ENCODE results near the gene PTCH2. TPM values are rescaled to one million over a fixed set of nuclear protein-coding genes. Genes with fewer than 3 reads are reported as not detected.

The PTCH2 gene, protein sequence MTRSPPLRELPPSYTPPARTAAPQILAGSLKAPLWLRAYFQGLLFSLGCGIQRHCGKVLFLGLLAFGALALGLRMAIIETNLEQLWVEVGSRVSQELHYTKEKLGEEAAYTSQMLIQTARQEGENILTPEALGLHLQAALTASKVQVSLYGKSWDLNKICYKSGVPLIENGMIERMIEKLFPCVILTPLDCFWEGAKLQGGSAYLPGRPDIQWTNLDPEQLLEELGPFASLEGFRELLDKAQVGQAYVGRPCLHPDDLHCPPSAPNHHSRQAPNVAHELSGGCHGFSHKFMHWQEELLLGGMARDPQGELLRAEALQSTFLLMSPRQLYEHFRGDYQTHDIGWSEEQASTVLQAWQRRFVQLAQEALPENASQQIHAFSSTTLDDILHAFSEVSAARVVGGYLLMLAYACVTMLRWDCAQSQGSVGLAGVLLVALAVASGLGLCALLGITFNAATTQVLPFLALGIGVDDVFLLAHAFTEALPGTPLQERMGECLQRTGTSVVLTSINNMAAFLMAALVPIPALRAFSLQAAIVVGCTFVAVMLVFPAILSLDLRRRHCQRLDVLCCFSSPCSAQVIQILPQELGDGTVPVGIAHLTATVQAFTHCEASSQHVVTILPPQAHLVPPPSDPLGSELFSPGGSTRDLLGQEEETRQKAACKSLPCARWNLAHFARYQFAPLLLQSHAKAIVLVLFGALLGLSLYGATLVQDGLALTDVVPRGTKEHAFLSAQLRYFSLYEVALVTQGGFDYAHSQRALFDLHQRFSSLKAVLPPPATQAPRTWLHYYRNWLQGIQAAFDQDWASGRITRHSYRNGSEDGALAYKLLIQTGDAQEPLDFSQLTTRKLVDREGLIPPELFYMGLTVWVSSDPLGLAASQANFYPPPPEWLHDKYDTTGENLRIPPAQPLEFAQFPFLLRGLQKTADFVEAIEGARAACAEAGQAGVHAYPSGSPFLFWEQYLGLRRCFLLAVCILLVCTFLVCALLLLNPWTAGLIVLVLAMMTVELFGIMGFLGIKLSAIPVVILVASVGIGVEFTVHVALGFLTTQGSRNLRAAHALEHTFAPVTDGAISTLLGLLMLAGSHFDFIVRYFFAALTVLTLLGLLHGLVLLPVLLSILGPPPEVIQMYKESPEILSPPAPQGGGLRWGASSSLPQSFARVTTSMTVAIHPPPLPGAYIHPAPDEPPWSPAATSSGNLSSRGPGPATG
- total RNA-seq: under 1 TPM; 0.22 to 0.24 TPM

GRCh38 chr1:44842862-44843655 is at the start of gene PTCH2:
PTCH2 (minus strand) TSS chr1:44843253; CDS start chr1:44842932, 321 bp downstream.
- Histone ChIP-seq H3K9me3 (no peaks in the 10 kb centered on the region), H3K27me3 (no peaks in the 10 kb centered on the region), H3K36me3 (no peaks in the 10 kb centered on the region), H3K4me3 (peak within 1 kb of the TSS; percentile 34 to 60), H3K4me1 (peaks cover 0 to 13% of the 10 kb centered on the region in 2 donors), H3K27ac (peak within 1 kb of the TSS; percentile 7 to 59)
- TF ChIP-seq CTCF (IDR thresholded peaks at IDR 0.05): no peak
- DNase-seq (ENCODE audit: low spot score): no peak

GRCh38 chr1:44890007-44890406 is 47.0 kb upstream of the PTCH2 start:
- H3K27me3 ChIP-seq: no peaks in the 10 kb centered on the region
- H3K4me1 ChIP-seq: peaks cover 0 to 1% of the 10 kb centered on the region in 2 donors
- no peak for TF ChIP-seq CTCF (IDR thresholded peaks at IDR 0.05)
- no peak overlapping the region for H3K27ac ChIP-seq
- no peak for DNase-seq (ENCODE audit: low spot score)
- H3K36me3 ChIP-seq: no peaks in the 10 kb centered on the region
- H3K4me3 ChIP-seq: no peak overlapping the region
- peaks cover 0 to 11% of the 10 kb centered on the region in 2 donors for H3K9me3 ChIP-seq

- Histone ChIP-seq H3K4me1 (peaks cover 0 to 8% of the 10 kb centered on the region in 2 donors), H3K9me3 (peaks cover 0 to 9% of the 10 kb centered on the region in 2 donors), H3K27me3 (no peaks in the 10 kb centered on the region), H3K36me3 (peaks cover under 1% of the 10 kb centered on the region), H3K27ac (no peak overlapping the region), H3K4me3 (no peak overlapping the region)
- no peak for TF ChIP-seq CTCF (IDR thresholded peaks at IDR 0.05)
- DNase-seq (ENCODE audit: low spot score): no peak
Observed at GRCh38 chr1:44885406-44885805, 42.4 kb upstream of the PTCH2 start.

- peaks cover 0 to 2% of the 10 kb centered on the region in 2 donors for H3K9me3 ChIP-seq
- peaks cover 0 to 8% of the 10 kb centered on the region in 2 donors for H3K4me1 ChIP-seq
- H3K27ac ChIP-seq: no peak overlapping the region
- H3K4me3 ChIP-seq: no peak overlapping the region
- TF ChIP-seq CTCF (IDR thresholded peaks at IDR 0.05): no peak
- H3K27me3 ChIP-seq: no peaks in the 10 kb centered on the region
- H3K36me3 ChIP-seq: peaks cover 7% of the 10 kb centered on the region
- DNase-seq (ENCODE audit: low spot score): no peak
Observed at GRCh38 chr1:44884746-44885145, 41.7 kb upstream of the PTCH2 start.
